GM23338 (cell line): Measurements from ENCODE around the gene GRAMD2B. TPM values are rescaled to one million over a fixed set of nuclear protein-coding genes. Genes with fewer than 3 reads are reported as not detected.

Experiments used
- ATAC-seq: fragments of 200-7000 bp; cut with Tn5 transposase; 3 replicates; pipeline ENCODE4 v1.9.1; 2020
- DNase-seq: peaks from one replicate; pipeline ENCODE4 v3.0.0-alpha.2; 2015; ENCODE audit warnings: low spot score
- H2AFZ ChIP-seq: fragments of 200-600 bp; sonication (generic); 2 replicates; pipeline ENCODE4 v1.8.0; 2016; ENCODE audit warnings: antibody characterized with exemption, mild to moderate bottlenecking, moderate library complexity
- H3F3A ChIP-seq: fragments of 200-600 bp; sonication (generic); replicated peaks from 2 replicates; pipeline ENCODE4 v1.8.0; 2017; ENCODE audit warnings: antibody characterized with exemption, mixed run types, low read depth
- H3K27ac ChIP-seq: fragments of 200-600 bp; sonication (generic); 2 replicates; pipeline ENCODE4 v1.6.1; 2016; ENCODE audit warnings: low read depth
- H3K27me3 ChIP-seq: fragments of 200-600 bp; sonication (generic); 2 replicates; pipeline ENCODE4 v1.8.0; 2016; ENCODE audit warnings: mild to moderate bottlenecking, mixed run types, moderate library complexity; ENCODE audit not compliant: insufficient read depth
- H3K36me3 ChIP-seq: fragments of 200-600 bp; sonication (generic); 2 replicates; pipeline ENCODE4 v1.8.0; 2016; ENCODE audit warnings: mild to moderate bottlenecking; ENCODE audit not compliant: insufficient read depth
- H3K4me1 ChIP-seq: fragments of 200-600 bp; sonication (generic); 2 replicates; pipeline ENCODE4 v1.8.0; 2016; ENCODE audit warnings: mild to moderate bottlenecking, moderate library complexity; ENCODE audit not compliant: insufficient read depth
- H3K4me2 ChIP-seq: fragments of 200-600 bp; sonication (generic); 2 replicates; pipeline ENCODE4 v1.7.1; 2017; ENCODE audit warnings: mixed run types
- H3K4me3 ChIP-seq: fragments of 200-600 bp; sonication (generic); 2 replicates; pipeline ENCODE4 v1.6.1; 2016; ENCODE audit warnings: mixed run types
- H3K79me2 ChIP-seq: fragments of 200-600 bp; sonication (generic); replicated peaks from 2 replicates; pipeline ENCODE4 v1.8.0; 2017; ENCODE audit warnings: mild to moderate bottlenecking; ENCODE audit not compliant: insufficient read depth
- H3K9me2 ChIP-seq: fragments of 200-600 bp; sonication (generic); 2 replicates; pipeline ENCODE4 v1.8.0; 2017; ENCODE audit not compliant: insufficient read depth
- H4K20me1 ChIP-seq: fragments of 200-600 bp; sonication (generic); replicated peaks from 2 replicates; pipeline ENCODE4 v1.8.0; 2017; ENCODE audit warnings: mild to moderate bottlenecking; ENCODE audit not compliant: insufficient read depth
- H3K27ac Mint-ChIP-seq: 2 replicates; pipeline ENCODE4 v1.8.0; 2020; ENCODE audit warnings: inconsistent platforms, mild to moderate bottlenecking, moderate library complexity, mixed read lengths
- H3K27me3 Mint-ChIP-seq: 3 replicates; pipeline ENCODE4 v1.8.0; 2022; ENCODE audit warnings: low read depth, mild to moderate bottlenecking, moderate library complexity, mixed read lengths, inconsistent platforms; ENCODE audit not compliant: insufficient read depth, poor library complexity
- H3K36me3 Mint-ChIP-seq: 3 replicates; pipeline ENCODE4 v1.8.0; 2021; ENCODE audit warnings: low read depth, mild to moderate bottlenecking, inconsistent platforms, moderate library complexity, mixed read lengths
- H3K4me1 Mint-ChIP-seq: 3 replicates; pipeline ENCODE4 v1.8.0; 2020; ENCODE audit warnings: mild to moderate bottlenecking, inconsistent platforms, mixed read lengths
- H3K4me3 Mint-ChIP-seq: 3 replicates; pipeline ENCODE4 v1.8.0; 2021; ENCODE audit warnings: moderate library complexity, mild to moderate bottlenecking, inconsistent platforms, mixed read lengths
- H3K9me3 Mint-ChIP-seq: 3 replicates; pipeline ENCODE4 v1.8.0; 2020; ENCODE audit warnings: moderate library complexity, mild to moderate bottlenecking, inconsistent platforms, mixed read lengths
- CREB1 ChIP-seq: fragments of 250-450 bp; sonication (Bioruptor Pico); IDR thresholded peaks from 2 replicates; pipeline ENCODE4 v1.5.0; 2020; ENCODE audit warnings: low read depth, mild to moderate bottlenecking, moderate library complexity
- EZH2 ChIP-seq: fragments of 200-600 bp; sonication (generic); IDR thresholded peaks from one replicate; pipeline ENCODE4 v1.8.0; 2017; ENCODE audit warnings: antibody characterized with exemption, mild to moderate bottlenecking, low read depth; ENCODE audit not compliant: unreplicated experiment
- EZH2phosphoT487 ChIP-seq: fragments of 200-600 bp; sonication (generic); IDR thresholded peaks from one replicate; pipeline ENCODE4 v1.8.1; 2018; ENCODE audit warnings: antibody characterized with exemption; ENCODE audit not compliant: unreplicated experiment
- JUNB ChIP-seq: IDR thresholded peaks from one replicate; pipeline ENCODE4 v1.6.1; 2016; ENCODE audit warnings: antibody characterized with exemption; ENCODE audit not compliant: unreplicated experiment
- NANOG ChIP-seq: IDR thresholded peaks from 2 replicates; pipeline ENCODE4 v1.6.1; 2016; ENCODE audit warnings: antibody characterized with exemption, borderline replicate concordance
- STAT1 ChIP-seq: IDR thresholded peaks from one replicate; pipeline ENCODE4 v1.6.1; 2016; ENCODE audit warnings: antibody characterized with exemption; ENCODE audit not compliant: unreplicated experiment
- ZNF114 ChIP-seq: fragments of 250-450 bp; sonication (Bioruptor Pico); IDR thresholded peaks from 2 replicates; pipeline ENCODE4 v1.5.0; 2020; ENCODE audit warnings: mild to moderate bottlenecking, moderate library complexity
- ZNF331 ChIP-seq: fragments of 250-450 bp; sonication (Bioruptor Pico); IDR thresholded peaks from 2 replicates; pipeline ENCODE4 v1.5.0; 2020; ENCODE audit warnings: low read depth, mild to moderate bottlenecking, moderate library complexity
- polyA plus RNA-seq: library from polyadenylated mRNA; unstranded; fragments of >200 nt; fragmentation: Nextera tagmentation; extraction: Ambion mirVana; gene quantifications from 2 replicates; pipeline ENCODE4 v1.2.1, GENCODE V29; 2016
- total RNA-seq: library from RNA; depleted of rRNA; stranded (reverse); fragments of >200 nt; shearing (Covaris generic); gene quantifications from 2 replicates; pipeline ENCODE4 v1.2.3, GENCODE V29; 2014
- TF ChIP-seq, protein P1 (sequence below): IDR thresholded peaks from 2 replicates; pipeline ENCODE4 v1.6.1; 2016; ENCODE audit warnings: antibody characterized with exemption
- TF ChIP-seq, protein P2 (sequence below): IDR thresholded peaks from one replicate; pipeline ENCODE4 v1.6.1; 2018; ENCODE audit warnings: antibody characterized with exemption; ENCODE audit not compliant: unreplicated experiment
- TF ChIP-seq, protein P3 (sequence below): fragments of 250-450 bp; sonication (Bioruptor Pico); IDR thresholded peaks from 2 replicates; pipeline ENCODE4 v1.5.0; 2020; ENCODE audit warnings: mild to moderate bottlenecking, moderate library complexity
- TF ChIP-seq, protein P4 (sequence below), 2 experiments: fragments of 200-600 bp in 1 of 2; sonication (generic) in 1 of 2; conservative IDR thresholded peaks; 2 replicates each; pipeline versions ENCODE4 v1.5.1 to v1.6.1; 2016 to 2017; ENCODE audit warnings: antibody characterized with exemption in 2 of 2, low read depth in 2 of 2, mild to moderate bottlenecking in 2 of 2, moderate library complexity in 1 of 2

GRAMD2B gene
- total and polyA plus RNA-seq, 2 experiments from 2014 or later: 9.7 to 16.9 TPM

DNA sequence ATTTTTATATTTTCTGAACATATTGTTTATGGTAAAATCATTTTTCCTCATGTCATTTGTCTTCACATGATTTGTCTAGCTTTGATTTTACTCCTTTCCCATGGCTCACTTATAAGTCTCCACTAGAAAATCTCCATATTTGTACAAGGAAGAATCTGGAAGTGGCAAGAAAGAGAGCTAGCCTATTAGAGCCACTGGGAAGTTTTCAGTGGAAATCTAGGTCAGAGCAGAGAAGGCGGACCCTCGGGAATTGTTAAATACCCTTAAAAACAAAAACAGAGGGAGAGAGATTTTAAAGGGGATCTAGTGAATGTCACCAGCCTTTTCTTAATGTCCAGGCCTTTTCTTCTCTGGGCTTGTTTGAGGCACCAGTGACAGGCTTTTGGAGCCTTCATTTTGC, 56.6 kb downstream of the GRAMD2B start:
- no peak overlapping the region for H3K4me2 ChIP-seq
- H3K4me1 Mint-ChIP-seq: no peaks in the 10 kb centered on the region
- no peaks in the 10 kb centered on the region for H3K9me3 Mint-ChIP-seq
- no peaks in the 10 kb centered on the region for H3F3A ChIP-seq
- TF ChIP-seq EZH2phosphoT487 (no peak), EZH2 (no peak), ZNF114 (CRISPR knock-in tag) (no peak), CREB1 (no peak), ZNF331 (CRISPR knock-in tag) (no peak), NANOG (no peak), JUNB (no peak), STAT1 (no peak)
- TF ChIP-seq, protein P1, sequence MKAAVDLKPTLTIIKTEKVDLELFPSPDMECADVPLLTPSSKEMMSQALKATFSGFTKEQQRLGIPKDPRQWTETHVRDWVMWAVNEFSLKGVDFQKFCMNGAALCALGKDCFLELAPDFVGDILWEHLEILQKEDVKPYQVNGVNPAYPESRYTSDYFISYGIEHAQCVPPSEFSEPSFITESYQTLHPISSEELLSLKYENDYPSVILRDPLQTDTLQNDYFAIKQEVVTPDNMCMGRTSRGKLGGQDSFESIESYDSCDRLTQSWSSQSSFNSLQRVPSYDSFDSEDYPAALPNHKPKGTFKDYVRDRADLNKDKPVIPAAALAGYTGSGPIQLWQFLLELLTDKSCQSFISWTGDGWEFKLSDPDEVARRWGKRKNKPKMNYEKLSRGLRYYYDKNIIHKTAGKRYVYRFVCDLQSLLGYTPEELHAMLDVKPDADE: no peak
- TF ChIP-seq, protein P2, sequence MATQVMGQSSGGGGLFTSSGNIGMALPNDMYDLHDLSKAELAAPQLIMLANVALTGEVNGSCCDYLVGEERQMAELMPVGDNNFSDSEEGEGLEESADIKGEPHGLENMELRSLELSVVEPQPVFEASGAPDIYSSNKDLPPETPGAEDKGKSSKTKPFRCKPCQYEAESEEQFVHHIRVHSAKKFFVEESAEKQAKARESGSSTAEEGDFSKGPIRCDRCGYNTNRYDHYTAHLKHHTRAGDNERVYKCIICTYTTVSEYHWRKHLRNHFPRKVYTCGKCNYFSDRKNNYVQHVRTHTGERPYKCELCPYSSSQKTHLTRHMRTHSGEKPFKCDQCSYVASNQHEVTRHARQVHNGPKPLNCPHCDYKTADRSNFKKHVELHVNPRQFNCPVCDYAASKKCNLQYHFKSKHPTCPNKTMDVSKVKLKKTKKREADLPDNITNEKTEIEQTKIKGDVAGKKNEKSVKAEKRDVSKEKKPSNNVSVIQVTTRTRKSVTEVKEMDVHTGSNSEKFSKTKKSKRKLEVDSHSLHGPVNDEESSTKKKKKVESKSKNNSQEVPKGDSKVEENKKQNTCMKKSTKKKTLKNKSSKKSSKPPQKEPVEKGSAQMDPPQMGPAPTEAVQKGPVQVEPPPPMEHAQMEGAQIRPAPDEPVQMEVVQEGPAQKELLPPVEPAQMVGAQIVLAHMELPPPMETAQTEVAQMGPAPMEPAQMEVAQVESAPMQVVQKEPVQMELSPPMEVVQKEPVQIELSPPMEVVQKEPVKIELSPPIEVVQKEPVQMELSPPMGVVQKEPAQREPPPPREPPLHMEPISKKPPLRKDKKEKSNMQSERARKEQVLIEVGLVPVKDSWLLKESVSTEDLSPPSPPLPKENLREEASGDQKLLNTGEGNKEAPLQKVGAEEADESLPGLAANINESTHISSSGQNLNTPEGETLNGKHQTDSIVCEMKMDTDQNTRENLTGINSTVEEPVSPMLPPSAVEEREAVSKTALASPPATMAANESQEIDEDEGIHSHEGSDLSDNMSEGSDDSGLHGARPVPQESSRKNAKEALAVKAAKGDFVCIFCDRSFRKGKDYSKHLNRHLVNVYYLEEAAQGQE: no peak
- TF ChIP-seq, protein P3, sequence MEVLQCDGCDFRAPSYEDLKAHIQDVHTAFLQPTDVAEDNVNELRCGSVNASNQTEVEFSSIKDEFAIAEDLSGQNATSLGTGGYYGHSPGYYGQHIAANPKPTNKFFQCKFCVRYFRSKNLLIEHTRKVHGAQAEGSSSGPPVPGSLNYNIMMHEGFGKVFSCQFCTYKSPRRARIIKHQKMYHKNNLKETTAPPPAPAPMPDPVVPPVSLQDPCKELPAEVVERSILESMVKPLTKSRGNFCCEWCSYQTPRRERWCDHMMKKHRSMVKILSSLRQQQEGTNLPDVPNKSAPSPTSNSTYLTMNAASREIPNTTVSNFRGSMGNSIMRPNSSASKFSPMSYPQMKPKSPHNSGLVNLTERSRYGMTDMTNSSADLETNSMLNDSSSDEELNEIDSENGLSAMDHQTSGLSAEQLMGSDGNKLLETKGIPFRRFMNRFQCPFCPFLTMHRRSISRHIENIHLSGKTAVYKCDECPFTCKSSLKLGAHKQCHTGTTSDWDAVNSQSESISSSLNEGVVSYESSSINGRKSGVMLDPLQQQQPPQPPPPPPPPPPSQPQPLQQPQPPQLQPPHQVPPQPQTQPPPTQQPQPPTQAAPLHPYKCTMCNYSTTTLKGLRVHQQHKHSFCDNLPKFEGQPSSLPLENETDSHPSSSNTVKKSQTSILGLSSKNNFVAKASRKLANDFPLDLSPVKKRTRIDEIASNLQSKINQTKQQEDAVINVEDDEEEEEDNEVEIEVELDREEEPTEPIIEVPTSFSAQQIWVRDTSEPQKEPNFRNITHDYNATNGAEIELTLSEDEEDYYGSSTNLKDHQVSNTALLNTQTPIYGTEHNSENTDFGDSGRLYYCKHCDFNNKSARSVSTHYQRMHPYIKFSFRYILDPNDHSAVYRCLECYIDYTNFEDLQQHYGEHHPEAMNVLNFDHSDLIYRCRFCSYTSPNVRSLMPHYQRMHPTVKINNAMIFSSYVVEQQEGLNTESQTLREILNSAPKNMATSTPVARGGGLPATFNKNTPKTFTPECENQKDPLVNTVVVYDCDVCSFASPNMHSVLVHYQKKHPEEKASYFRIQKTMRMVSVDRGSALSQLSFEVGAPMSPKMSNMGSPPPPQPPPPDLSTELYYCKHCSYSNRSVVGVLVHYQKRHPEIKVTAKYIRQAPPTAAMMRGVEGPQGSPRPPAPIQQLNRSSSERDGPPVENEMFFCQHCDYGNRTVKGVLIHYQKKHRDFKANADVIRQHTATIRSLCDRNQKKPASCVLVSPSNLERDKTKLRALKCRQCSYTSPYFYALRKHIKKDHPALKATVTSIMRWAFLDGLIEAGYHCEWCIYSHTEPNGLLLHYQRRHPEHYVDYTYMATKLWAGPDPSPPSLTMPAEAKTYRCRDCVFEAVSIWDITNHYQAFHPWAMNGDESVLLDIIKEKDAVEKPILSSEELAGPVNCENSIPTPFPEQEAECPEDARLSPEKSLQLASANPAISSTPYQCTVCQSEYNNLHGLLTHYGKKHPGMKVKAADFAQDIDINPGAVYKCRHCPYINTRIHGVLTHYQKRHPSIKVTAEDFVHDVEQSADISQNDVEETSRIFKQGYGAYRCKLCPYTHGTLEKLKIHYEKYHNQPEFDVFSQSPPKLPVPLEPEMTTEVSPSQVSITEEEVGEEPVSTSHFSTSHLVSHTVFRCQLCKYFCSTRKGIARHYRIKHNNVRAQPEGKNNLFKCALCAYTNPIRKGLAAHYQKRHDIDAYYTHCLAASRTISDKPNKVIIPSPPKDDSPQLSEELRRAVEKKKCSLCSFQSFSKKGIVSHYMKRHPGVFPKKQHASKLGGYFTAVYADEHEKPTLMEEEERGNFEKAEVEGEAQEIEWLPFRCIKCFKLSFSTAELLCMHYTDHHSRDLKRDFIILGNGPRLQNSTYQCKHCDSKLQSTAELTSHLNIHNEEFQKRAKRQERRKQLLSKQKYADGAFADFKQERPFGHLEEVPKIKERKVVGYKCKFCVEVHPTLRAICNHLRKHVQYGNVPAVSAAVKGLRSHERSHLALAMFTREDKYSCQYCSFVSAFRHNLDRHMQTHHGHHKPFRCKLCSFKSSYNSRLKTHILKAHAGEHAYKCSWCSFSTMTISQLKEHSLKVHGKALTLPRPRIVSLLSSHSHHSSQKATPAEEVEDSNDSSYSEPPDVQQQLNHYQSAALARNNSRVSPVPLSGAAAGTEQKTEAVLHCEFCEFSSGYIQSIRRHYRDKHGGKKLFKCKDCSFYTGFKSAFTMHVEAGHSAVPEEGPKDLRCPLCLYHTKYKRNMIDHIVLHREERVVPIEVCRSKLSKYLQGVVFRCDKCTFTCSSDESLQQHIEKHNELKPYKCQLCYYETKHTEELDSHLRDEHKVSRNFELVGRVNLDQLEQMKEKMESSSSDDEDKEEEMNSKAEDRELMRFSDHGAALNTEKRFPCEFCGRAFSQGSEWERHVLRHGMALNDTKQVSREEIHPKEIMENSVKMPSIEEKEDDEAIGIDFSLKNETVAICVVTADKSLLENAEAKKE (CRISPR knock-in tag): no peak
- TF ChIP-seq, protein P4, sequence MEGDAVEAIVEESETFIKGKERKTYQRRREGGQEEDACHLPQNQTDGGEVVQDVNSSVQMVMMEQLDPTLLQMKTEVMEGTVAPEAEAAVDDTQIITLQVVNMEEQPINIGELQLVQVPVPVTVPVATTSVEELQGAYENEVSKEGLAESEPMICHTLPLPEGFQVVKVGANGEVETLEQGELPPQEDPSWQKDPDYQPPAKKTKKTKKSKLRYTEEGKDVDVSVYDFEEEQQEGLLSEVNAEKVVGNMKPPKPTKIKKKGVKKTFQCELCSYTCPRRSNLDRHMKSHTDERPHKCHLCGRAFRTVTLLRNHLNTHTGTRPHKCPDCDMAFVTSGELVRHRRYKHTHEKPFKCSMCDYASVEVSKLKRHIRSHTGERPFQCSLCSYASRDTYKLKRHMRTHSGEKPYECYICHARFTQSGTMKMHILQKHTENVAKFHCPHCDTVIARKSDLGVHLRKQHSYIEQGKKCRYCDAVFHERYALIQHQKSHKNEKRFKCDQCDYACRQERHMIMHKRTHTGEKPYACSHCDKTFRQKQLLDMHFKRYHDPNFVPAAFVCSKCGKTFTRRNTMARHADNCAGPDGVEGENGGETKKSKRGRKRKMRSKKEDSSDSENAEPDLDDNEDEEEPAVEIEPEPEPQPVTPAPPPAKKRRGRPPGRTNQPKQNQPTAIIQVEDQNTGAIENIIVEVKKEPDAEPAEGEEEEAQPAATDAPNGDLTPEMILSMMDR (conservative IDR thresholded peaks at IDR 0.05; ENCODE audit: low read depth in 2 of 2): no peak
- no peak overlapping the region for H3K27ac ChIP-seq
- peaks cover 23% of the 10 kb centered on the region for H3K36me3 Mint-ChIP-seq
- H3K9me2 ChIP-seq: no peaks in the 10 kb centered on the region
- no peaks in the 10 kb centered on the region for H3K27me3 Mint-ChIP-seq
- H4K20me1 ChIP-seq: no peaks in the 10 kb centered on the region
- H3K4me3 ChIP-seq: no peak overlapping the region
- no peak overlapping the region for H3K4me3 Mint-ChIP-seq
- peaks cover 7% of the 10 kb centered on the region; the same call in 1 of the 2 replicates for H3K36me3 ChIP-seq
- no peak for ATAC-seq
- no peaks in the 10 kb centered on the region for H3K27me3 ChIP-seq
- H2AFZ ChIP-seq: no peak overlapping the region
- no peaks in the 10 kb centered on the region for H3K4me1 ChIP-seq
- H3K27ac Mint-ChIP-seq: no peak overlapping the region
- H3K79me2 ChIP-seq: no peaks in the 10 kb centered on the region
- DNase-seq: no peak
